Kidney (tissue), 14 donors: ENCODE measurements around the gene LCN15. TPM values are rescaled to one million over a fixed set of nuclear protein-coding genes. Genes with fewer than 3 reads are reported as not detected.

Source experiments
- DNase-seq, 5 donors: peaks; one replicate each; pipeline ENCODE4 v3.0.0-alpha.2; 2013 to 2020
- FAIRE-seq: peaks from 2 replicates; lab custom pipeline; 2012; peaks lifted over from hg19 to GRCh38; lab: Jason Lieb, UNC
- H3K27ac ChIP-seq, 2 donors: one replicate each; pipeline ENCODE4 v1.7.0; 2013; ENCODE audit warnings: low read depth in 2 of 2, low read length in 2 of 2, inconsistent platforms in 1 of 2
- H3K27me3 ChIP-seq: one replicate; pipeline ENCODE4 v1.7.1; 2013; ENCODE audit warnings: low read length, inconsistent platforms; ENCODE audit not compliant: control insufficient read depth, insufficient read depth
- H3K36me3 ChIP-seq, 3 donors: one replicate each; pipeline versions ENCODE4 v1.7.0 to v1.7.1; 2013; ENCODE audit warnings: low read length in 3 of 3, control low read depth in 1 of 3, inconsistent platforms in 1 of 3; ENCODE audit not compliant: insufficient read depth in 3 of 3, control insufficient read depth in 2 of 3
- H3K4me1 ChIP-seq, 3 donors: one replicate each; pipeline versions ENCODE4 v1.7.0 to v1.7.1; 2013; ENCODE audit warnings: low read length in 3 of 3, inconsistent platforms in 1 of 3, low read depth in 1 of 3; ENCODE audit not compliant: control insufficient read depth in 2 of 3, insufficient read depth in 2 of 3
- H3K4me3 ChIP-seq, 3 donors: one replicate each; pipeline versions ENCODE4 v1.7.0 to v1.8.1; 2013; ENCODE audit warnings: low read length in 3 of 3, control low read depth in 1 of 3, inconsistent platforms in 1 of 3
- H3K9ac ChIP-seq, 3 donors: one replicate each; pipeline versions ENCODE4 v1.7.0 to v1.7.1; 2013; ENCODE audit warnings: low read length in 3 of 3, control low read depth in 1 of 3, inconsistent platforms in 1 of 3
- H3K9me3 ChIP-seq, 3 donors: one replicate each; pipeline versions ENCODE4 v1.7.0 to v1.7.1; 2013; ENCODE audit warnings: low read length in 3 of 3, control low read depth in 1 of 3, inconsistent platforms in 1 of 3; ENCODE audit not compliant: control insufficient read depth in 2 of 3, insufficient read depth in 1 of 3
- intact Hi-C: fragments of 100-400 bp; cut with DNase I; formaldehyde crosslinking; loops from one replicate; pipeline ENCODE4 v1.11.1; 2022
- polyA plus RNA-seq: library from polyadenylated mRNA; stranded (reverse); fragments of 350-450 nt; fragmentation: Illumina TruSeq; extraction: RNeasy Lipid Tissue Mini Kit (QIAGEN cat#74804); gene quantifications from one replicate; pipeline ENCODE4 v1.2.3, GENCODE V29; 2014; ENCODE audit warnings: low read depth, low replicate concordance; ENCODE audit not compliant: insufficient read depth
- total RNA-seq: library from RNA; stranded (reverse); fragmentation: NEBNext Ultra II Directional; extraction: Animal tissue kit (Norgen Biotek cat#: 25700); gene quantifications from one replicate; pipeline ENCODE4 v1.2.1, GENCODE V29; 2021
- TF ChIP-seq, protein P1 (sequence below): IDR thresholded peaks from 3 replicates; pipeline ENCODE4 v1.5.1; 2012; ENCODE audit warnings: mild to moderate bottlenecking, moderate library complexity, borderline replicate concordance; ENCODE audit not compliant: insufficient read depth; ENCODE audit errors: extremely low read depth
- donor health status: control.
- donor health status: control.
- donor health status: control.
- donor health status: control.
- donor health status: control.
- donor health status: DM: yes; HTN: yes; CAD: no.
- donor health status: Normal renal cell carcinoma (clear cell type).

The LCN15 gene
- total and polyA plus RNA-seq, 2 donors from 2014 or later: not detected

DNA sequence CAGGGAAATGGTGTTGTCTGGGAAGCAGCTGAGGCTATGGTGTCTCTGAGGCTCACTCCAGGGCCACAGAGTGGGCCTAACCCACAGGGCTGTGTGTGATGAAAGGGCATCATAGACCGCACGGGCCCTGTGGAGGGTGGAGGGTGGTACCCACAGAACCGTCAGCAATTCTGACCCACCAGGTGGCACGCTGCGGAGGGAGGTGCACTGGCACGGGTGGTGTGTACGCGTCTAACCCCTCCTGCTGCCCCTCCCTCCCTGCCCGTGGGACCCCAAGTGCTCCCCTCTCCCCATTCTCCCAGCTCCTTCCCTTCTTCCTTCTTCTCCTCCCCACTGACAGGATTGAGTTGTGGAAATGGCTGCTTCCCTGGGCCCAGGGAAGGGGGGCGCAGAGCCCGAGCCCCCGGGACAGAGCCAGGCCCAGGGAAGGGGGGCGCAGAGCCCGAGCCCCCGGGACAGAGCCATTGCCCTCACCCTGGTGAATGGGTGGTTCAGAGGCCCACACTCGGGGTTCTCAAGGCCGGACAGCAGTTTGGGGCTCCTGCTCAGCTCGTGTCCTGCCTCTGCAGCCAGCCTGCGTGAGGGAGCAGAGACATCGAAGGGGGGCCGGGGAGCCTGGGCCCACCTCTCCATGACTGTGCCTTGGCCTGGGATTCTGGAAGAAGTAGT lies 28.4 kb downstream of the LCN15 start:
- intact Hi-C loops: no loop called here
- H3K36me3 ChIP-seq: no peaks in the 10 kb centered on the region
- no peaks in the 10 kb centered on the region for H3K27me3 ChIP-seq
- H3K4me3 ChIP-seq: no peak overlapping the region
- TF ChIP-seq, protein P1, sequence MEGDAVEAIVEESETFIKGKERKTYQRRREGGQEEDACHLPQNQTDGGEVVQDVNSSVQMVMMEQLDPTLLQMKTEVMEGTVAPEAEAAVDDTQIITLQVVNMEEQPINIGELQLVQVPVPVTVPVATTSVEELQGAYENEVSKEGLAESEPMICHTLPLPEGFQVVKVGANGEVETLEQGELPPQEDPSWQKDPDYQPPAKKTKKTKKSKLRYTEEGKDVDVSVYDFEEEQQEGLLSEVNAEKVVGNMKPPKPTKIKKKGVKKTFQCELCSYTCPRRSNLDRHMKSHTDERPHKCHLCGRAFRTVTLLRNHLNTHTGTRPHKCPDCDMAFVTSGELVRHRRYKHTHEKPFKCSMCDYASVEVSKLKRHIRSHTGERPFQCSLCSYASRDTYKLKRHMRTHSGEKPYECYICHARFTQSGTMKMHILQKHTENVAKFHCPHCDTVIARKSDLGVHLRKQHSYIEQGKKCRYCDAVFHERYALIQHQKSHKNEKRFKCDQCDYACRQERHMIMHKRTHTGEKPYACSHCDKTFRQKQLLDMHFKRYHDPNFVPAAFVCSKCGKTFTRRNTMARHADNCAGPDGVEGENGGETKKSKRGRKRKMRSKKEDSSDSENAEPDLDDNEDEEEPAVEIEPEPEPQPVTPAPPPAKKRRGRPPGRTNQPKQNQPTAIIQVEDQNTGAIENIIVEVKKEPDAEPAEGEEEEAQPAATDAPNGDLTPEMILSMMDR: no peak
- FAIRE-seq (no peak), DNase-seq (peak in 1 of 5 donors; percentile 68)
- H3K9ac ChIP-seq: no peak overlapping the region
- H3K9me3 ChIP-seq: no peaks in the 10 kb centered on the region
- H3K4me1 ChIP-seq: peaks cover 0 to 3% (median 0%) of the 10 kb centered on the region in 3 donors
- no peak overlapping the region for H3K27ac ChIP-seq

DNA sequence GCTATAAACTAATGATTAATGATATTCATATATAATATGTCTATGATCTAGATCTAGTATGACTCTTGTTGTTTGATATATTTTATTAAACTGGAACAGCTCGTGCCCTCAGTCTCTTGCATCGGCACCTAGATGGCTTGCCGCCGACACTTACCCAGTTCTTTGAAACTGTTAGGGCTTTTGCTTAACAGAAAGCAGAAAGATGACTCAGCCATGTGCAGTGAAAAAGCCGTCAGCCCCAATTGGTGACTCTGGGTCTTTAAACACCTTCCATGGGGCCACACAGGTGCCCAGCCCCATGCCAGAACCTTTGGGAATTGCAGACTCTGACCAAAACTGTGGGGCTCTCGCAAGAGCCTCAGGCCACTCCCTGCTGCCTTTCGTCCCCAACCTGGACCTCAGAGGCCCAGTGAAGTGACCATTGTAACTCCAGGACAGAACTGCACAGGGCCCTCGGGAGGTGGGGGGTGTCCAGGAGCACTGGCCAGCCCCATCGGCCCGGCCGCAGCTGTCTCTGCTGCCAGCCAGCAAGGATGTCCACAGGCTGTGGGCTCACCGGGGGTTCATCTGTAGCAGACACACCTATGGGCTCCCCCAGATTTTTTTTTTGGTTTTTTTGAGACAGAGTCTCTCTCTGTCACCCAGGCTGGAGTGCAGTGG lies 29.4 kb downstream of the LCN15 start:
- no peak overlapping the region for H3K27ac ChIP-seq
- DNase-seq (no peak), FAIRE-seq (no peak)
- no peak overlapping the region for H3K9ac ChIP-seq
- TF ChIP-seq, protein P1: no peak
- H3K36me3 ChIP-seq: no peaks in the 10 kb centered on the region
- no peak overlapping the region for H3K4me3 ChIP-seq
- no peaks in the 10 kb centered on the region for H3K4me1 ChIP-seq
- H3K9me3 ChIP-seq: no peaks in the 10 kb centered on the region
- H3K27me3 ChIP-seq: no peaks in the 10 kb centered on the region
- intact Hi-C loops: no loop called here

DNA sequence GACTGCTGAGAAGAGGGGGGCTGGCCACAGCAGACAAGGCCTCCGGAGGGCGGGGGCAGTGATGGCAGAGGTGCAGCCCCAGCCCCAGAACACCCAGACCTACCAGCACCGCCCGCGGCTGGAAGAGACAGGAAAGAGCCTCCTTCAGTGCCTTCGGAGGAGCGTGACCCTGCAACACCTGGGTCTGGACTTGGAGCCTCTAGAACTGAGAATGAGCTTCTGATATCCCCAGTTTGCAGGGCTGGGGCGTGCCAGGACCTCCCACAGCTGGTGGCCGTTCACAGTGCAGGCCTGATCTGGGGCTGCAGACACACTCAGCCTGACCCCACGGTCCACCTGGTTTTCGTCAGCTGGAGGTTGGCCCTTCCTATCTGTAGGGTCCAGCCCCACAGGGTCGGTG lies 30.7 kb downstream of the LCN15 start:
- TF ChIP-seq, protein P1: no peak
- no peak overlapping the region for H3K27ac ChIP-seq
- DNase-seq: no peak
- no peak for FAIRE-seq
- H3K27me3 ChIP-seq: no peaks in the 10 kb centered on the region
- H3K4me1 ChIP-seq: peaks cover 0 to 3% (median 0%) of the 10 kb centered on the region in 3 donors
- intact Hi-C loops: no loop called here
- H3K9ac ChIP-seq: no peak overlapping the region
- no peaks in the 10 kb centered on the region for H3K36me3 ChIP-seq
- H3K9me3 ChIP-seq: no peaks in the 10 kb centered on the region
- no peak overlapping the region for H3K4me3 ChIP-seq
